HepG2 (cell line): ENCODE measurements around the gene DSCAML1. TPM values are rescaled to one million over a fixed set of nuclear protein-coding genes. Genes with fewer than 3 reads are reported as not detected.

Experiments
- ATAC-seq: fragments of 200-7000 bp; cut with Tn5 transposase; 3 replicates; pipeline ENCODE4 v1.9.1; 2020; ENCODE audit warnings: mild to moderate bottlenecking, moderate library complexity
- BruUV-seq: library from RNA; stranded (reverse); fragments of 400-500 nt; replicated peaks from 2 replicates; lab custom pipeline; 2021; lab: Mats Ljungman, UMichigan
- CTCF ChIA-PET: fragments of 300-600 bp; formaldehyde crosslinking; extraction: SDS; loops from one replicate; lab custom pipeline; 2021; ENCODE audit warnings: low total read pairs, inconsistent platforms, low intra/inter-chr PET ratio; lab: Yijun Ruan, JAX
- POLR2A ChIA-PET: fragments of 350-600 bp; sonication (Branson Sonifier 250); formaldehyde crosslinking; loops from one replicate; lab custom pipeline; 2020; ENCODE audit warnings: antibody characterized with exemption, inconsistent platforms; lab: Yijun Ruan, JAX
- DNase-seq: peaks from one replicate; pipeline ENCODE4 v3.0.0-alpha.2; 2015; ENCODE audit warnings: low spot score
- FAIRE-seq: peaks from 3 replicates; lab custom pipeline; 2011; peaks lifted over from hg19 to GRCh38; lab: Jason Lieb, UNC
- H2AFZ ChIP-seq: one replicate; pipeline ENCODE4 v1.6.1; 2011; ENCODE audit warnings: low read length, inconsistent platforms
- H3K27ac ChIP-seq: fragments of 300-600 bp; 3 replicates; pipeline ENCODE4 v1.8.0; 2011; ENCODE audit warnings: mixed run types, mild to moderate bottlenecking, mixed read lengths, low read length, inconsistent platforms; ENCODE audit not compliant: insufficient read depth; ENCODE audit errors: extremely low read length
- H3K27me3 ChIP-seq, 2 experiments: fragments of 200-600 bp in 1 of 2; 2 replicates in 1 of 2; 3 replicates in 1 of 2; pipeline versions ENCODE4 v1.6.0 to v1.8.0; 2011; ENCODE audit warnings: low read length in 2 of 2, mild to moderate bottlenecking in 2 of 2, moderate library complexity in 2 of 2, inconsistent platforms in 1 of 2; ENCODE audit not compliant: insufficient read depth in 2 of 2, control insufficient read depth in 1 of 2
- H3K36me3 ChIP-seq, 2 experiments: fragments of 200-600 bp in 1 of 2; replicated peaks in 1 of 2; 2 replicates in 1 of 2; 3 replicates in 1 of 2; pipeline versions ENCODE4 v1.5.1 to v1.8.0; 2011; ENCODE audit warnings: low read length in 2 of 2, inconsistent platforms in 1 of 2; ENCODE audit not compliant: insufficient read depth in 2 of 2, control insufficient read depth in 1 of 2
- H3K4me1 ChIP-seq: 2 replicates; pipeline ENCODE4 v1.5.1; 2012; ENCODE audit warnings: low read length, inconsistent platforms; ENCODE audit not compliant: insufficient read depth
- H3K4me2 ChIP-seq: 2 replicates; pipeline ENCODE4 v1.6.0; 2011; ENCODE audit warnings: low read depth, low read length, inconsistent platforms
- H3K4me3 ChIP-seq, 3 experiments: fragments of 200-600 bp in 1 of 3; sonication (generic), shearing (Covaris generic) in 1 of 3; replicated peaks in 1 of 3; 2 replicates each; pipeline ENCODE4 v1.5.1; 2011 to 2016; ENCODE audit warnings: low read length in 3 of 3, inconsistent platforms in 2 of 3, low read depth in 2 of 3, mild to moderate bottlenecking in 2 of 3, control low read depth in 1 of 3, mixed read lengths in 1 of 3; ENCODE audit not compliant: insufficient read depth in 1 of 3
- H3K79me2 ChIP-seq: one replicate; pipeline ENCODE4 v1.6.1; 2011; ENCODE audit warnings: low read length, inconsistent platforms; ENCODE audit not compliant: insufficient read depth
- H3K9ac ChIP-seq: 2 replicates; pipeline ENCODE4 v1.6.0; 2011; ENCODE audit warnings: mild to moderate bottlenecking, low read depth, low read length, inconsistent platforms; ENCODE audit not compliant: insufficient read depth
- H3K9me3 ChIP-seq: 2 replicates; pipeline ENCODE4 v1.5.1; 2012; ENCODE audit warnings: mild to moderate bottlenecking, low read length
- H4K20me1 ChIP-seq: 2 replicates; pipeline ENCODE4 v1.6.0; 2011; ENCODE audit warnings: inconsistent platforms, mild to moderate bottlenecking, low read length, moderate library complexity; ENCODE audit not compliant: insufficient read depth
- ARHGAP35 ChIP-seq: sonication (generic); formaldehyde crosslinking; IDR thresholded peaks from 2 replicates; pipeline ENCODE4 v1.9.0; 2022; ENCODE audit warnings: mild to moderate bottlenecking, inconsistent platforms, moderate library complexity, missing genetic modification reagents, borderline replicate concordance
- ATF1 ChIP-seq: IDR thresholded peaks from 2 replicates; pipeline ENCODE4 v1.6.1; 2016; ENCODE audit warnings: mild to moderate bottlenecking, control low read depth
- HMG20A ChIP-seq: IDR thresholded peaks from 2 replicates; pipeline ENCODE4 v1.6.1; 2016; ENCODE audit warnings: borderline replicate concordance
- STAT5B ChIP-seq: sonication (generic); formaldehyde crosslinking; IDR thresholded peaks from 2 replicates; pipeline ENCODE4 v1.4.0; 2020; ENCODE audit warnings: missing genetic modification reagents
- YY1 ChIP-seq: IDR thresholded peaks from 2 replicates; pipeline ENCODE4 v1.6.1; 2011; ENCODE audit warnings: low read length, low read depth, moderate library complexity, mild to moderate bottlenecking; ENCODE audit not compliant: insufficient read depth, insufficient replicate concordance
- ZFYVE20 ChIP-seq: sonication (generic); formaldehyde crosslinking; IDR thresholded peaks from 2 replicates; pipeline ENCODE4 v1.8.0; 2023; ENCODE audit warnings: low read depth, mild to moderate bottlenecking, moderate library complexity, missing genetic modification reagents, borderline replicate concordance
- ZNF121 ChIP-seq: sonication (generic); formaldehyde crosslinking; IDR thresholded peaks from 2 replicates; pipeline ENCODE4 v1.5.0; 2020; ENCODE audit warnings: mild to moderate bottlenecking, missing genetic modification reagents
- ZNF234 ChIP-seq: sonication (generic); formaldehyde crosslinking; conservative IDR thresholded peaks from 2 replicates; pipeline ENCODE4 v1.5.1; 2020; ENCODE audit warnings: mild to moderate bottlenecking, missing genetic modification reagents
- ZNF501 ChIP-seq: sonication (generic); formaldehyde crosslinking; IDR thresholded peaks from 2 replicates; pipeline ENCODE4 v1.5.1; 2020; ENCODE audit warnings: mild to moderate bottlenecking, moderate library complexity, missing genetic modification reagents
- ZNF547 ChIP-seq: sonication (generic); formaldehyde crosslinking; IDR thresholded peaks from 2 replicates; pipeline ENCODE4 v1.5.1; 2020; ENCODE audit warnings: mild to moderate bottlenecking, missing genetic modification reagents
- ZNF605 ChIP-seq: sonication (generic); formaldehyde crosslinking; IDR thresholded peaks from 2 replicates; pipeline ENCODE4 v1.8.0; 2022; ENCODE audit warnings: mild to moderate bottlenecking, missing genetic modification reagents
- ZNF616 ChIP-seq: sonication (generic); formaldehyde crosslinking; IDR thresholded peaks from 2 replicates; pipeline ENCODE4 v1.5.0; 2020; ENCODE audit warnings: low read depth, mild to moderate bottlenecking, missing genetic modification reagents
- ZNF724P ChIP-seq: sonication (generic); formaldehyde crosslinking; IDR thresholded peaks from 2 replicates; pipeline ENCODE4 v1.8.0; 2022; ENCODE audit warnings: missing genetic modification reagents, borderline replicate concordance
- WGBS: methylation state at CpG from one replicate; pipeline ENCODE4 v1.1.6; 2017; ENCODE audit warnings: low lambda C conversion rate; 5-methylcytosine and 5-hydroxymethylcytosine counted together
- in situ Hi-C: cut with HindIII; loops from 2 replicates; pipeline ENCODE4 v1.10.0; 2017; ENCODE audit warnings: low pct_unique_long_range_greater_than_20kb; ENCODE audit not compliant: extremely low pct_ligation_motif_present
- intact Hi-C: fragments of 100-400 bp; cut with micrococcal nuclease; formaldehyde crosslinking; loops from one replicate; pipeline ENCODE4 v1.10.0; 2022; ENCODE audit not compliant: unreplicated experiment
- polyA plus RNA-seq, 8 experiments: library from polyadenylated mRNA; depleted of rRNA in 3 of 8; stranded (reverse) in 7 of 8; unstranded in 1 of 8; fragments of >200 nt; fragmentation: Illumina TruSeq in 4 of 8; extraction: Trizol in 4 of 8; gene quantifications; 2 replicates each; pipeline versions ENCODE4 v1.2.1 to v1.2.3, GENCODE V29; 2011 to 2016; ENCODE audit warnings: low read depth in 4 of 8, missing spikeins in 1 of 8, mixed read lengths in 1 of 8; ENCODE audit not compliant: insufficient read depth in 1 of 8
- total RNA-seq, 5 experiments: library from RNA; depleted of rRNA; stranded (reverse); fragments of >200 nt; fragmentation: Illumina TruSeq; extraction: Trizol; gene quantifications; 2 replicates each; pipeline ENCODE4 v1.2.3, GENCODE V29; 2016; ENCODE audit warnings: low read depth in 1 of 5
- TF ChIP-seq, protein P1 (sequence below): sonication (generic); formaldehyde crosslinking; IDR thresholded peaks from 2 replicates; pipeline ENCODE4 v1.9.0; 2022; ENCODE audit warnings: low read depth, missing genetic modification reagents
- TF ChIP-seq, protein P2 (sequence below): sonication (generic); formaldehyde crosslinking; IDR thresholded peaks from 2 replicates; pipeline ENCODE4 v1.5.0; 2020; ENCODE audit warnings: missing genetic modification reagents, mild to moderate bottlenecking, borderline replicate concordance
- TF ChIP-seq, protein P3 (sequence below): sonication (generic); formaldehyde crosslinking; IDR thresholded peaks from 2 replicates; pipeline ENCODE4 v1.4.0; 2020; ENCODE audit warnings: missing genetic modification reagents, borderline replicate concordance
- TF ChIP-seq, protein P4 (sequence below): sonication (generic); formaldehyde crosslinking; IDR thresholded peaks from 2 replicates; pipeline ENCODE4 v1.8.0; 2022; ENCODE audit warnings: mild to moderate bottlenecking, missing genetic modification reagents, moderate library complexity
- TF ChIP-seq, protein P5 (sequence below): sonication (generic); formaldehyde crosslinking; conservative IDR thresholded peaks from 2 replicates; pipeline ENCODE4 v1.4.0; 2020; ENCODE audit warnings: missing genetic modification reagents

DSCAML1 gene
- total and polyA plus RNA-seq, 2 of the 13 experiments (the other 11 are each of a cell fraction or from before 2014, with no cell fraction given) = 0.29 to 0.40 TPM

DNA sequence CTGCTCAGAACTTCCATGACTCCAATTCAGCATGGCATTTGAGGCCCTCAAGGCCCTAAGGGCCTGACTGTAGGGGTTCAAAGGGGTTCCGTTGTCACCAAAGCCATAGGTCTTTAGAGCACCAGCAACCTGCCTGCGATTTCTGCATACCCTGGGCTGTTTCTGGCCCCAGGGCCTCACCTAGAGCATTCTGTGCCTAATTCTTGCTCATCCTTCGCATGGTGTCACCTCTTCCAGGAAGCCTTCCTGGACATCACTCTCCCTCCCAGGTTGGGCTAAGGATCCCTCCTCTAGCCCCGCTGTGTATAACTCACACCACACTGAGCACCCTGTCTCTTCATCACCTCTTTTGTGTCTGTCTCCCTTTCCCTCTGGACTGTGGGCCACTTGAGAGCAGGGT, 275.0 kb downstream of the DSCAML1 start (continued):
- TF ChIP-seq, protein P1, sequence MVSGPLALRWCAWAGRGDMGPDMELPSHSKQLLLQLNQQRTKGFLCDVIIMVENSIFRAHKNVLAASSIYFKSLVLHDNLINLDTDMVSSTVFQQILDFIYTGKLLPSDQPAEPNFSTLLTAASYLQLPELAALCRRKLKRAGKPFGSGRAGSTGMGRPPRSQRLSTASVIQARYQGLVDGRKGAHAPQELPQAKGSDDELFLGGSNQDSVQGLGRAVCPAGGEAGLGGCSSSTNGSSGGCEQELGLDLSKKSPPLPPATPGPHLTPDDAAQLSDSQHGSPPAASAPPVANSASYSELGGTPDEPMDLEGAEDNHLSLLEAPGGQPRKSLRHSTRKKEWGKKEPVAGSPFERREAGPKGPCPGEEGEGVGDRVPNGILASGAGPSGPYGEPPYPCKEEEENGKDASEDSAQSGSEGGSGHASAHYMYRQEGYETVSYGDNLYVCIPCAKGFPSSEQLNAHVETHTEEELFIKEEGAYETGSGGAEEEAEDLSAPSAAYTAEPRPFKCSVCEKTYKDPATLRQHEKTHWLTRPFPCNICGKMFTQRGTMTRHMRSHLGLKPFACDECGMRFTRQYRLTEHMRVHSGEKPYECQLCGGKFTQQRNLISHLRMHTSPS (CRISPR knock-in tag) = no peak
- TF ChIP-seq ZNF121 (CRISPR knock-in tag) (no peak), HMG20A (CRISPR knock-in tag) (no peak), ARHGAP35 (CRISPR knock-in tag) (no peak), ZNF605 (CRISPR knock-in tag) (no peak)
- TF ChIP-seq, protein P2, sequence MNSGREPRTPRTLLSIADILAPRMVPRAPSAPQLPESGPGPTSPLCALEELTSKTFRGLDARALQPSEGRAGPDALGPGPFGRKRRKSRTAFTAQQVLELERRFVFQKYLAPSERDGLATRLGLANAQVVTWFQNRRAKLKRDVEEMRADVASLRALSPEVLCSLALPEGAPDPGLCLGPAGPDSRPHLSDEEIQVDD = no peak
- TF ChIP-seq, protein P3, sequence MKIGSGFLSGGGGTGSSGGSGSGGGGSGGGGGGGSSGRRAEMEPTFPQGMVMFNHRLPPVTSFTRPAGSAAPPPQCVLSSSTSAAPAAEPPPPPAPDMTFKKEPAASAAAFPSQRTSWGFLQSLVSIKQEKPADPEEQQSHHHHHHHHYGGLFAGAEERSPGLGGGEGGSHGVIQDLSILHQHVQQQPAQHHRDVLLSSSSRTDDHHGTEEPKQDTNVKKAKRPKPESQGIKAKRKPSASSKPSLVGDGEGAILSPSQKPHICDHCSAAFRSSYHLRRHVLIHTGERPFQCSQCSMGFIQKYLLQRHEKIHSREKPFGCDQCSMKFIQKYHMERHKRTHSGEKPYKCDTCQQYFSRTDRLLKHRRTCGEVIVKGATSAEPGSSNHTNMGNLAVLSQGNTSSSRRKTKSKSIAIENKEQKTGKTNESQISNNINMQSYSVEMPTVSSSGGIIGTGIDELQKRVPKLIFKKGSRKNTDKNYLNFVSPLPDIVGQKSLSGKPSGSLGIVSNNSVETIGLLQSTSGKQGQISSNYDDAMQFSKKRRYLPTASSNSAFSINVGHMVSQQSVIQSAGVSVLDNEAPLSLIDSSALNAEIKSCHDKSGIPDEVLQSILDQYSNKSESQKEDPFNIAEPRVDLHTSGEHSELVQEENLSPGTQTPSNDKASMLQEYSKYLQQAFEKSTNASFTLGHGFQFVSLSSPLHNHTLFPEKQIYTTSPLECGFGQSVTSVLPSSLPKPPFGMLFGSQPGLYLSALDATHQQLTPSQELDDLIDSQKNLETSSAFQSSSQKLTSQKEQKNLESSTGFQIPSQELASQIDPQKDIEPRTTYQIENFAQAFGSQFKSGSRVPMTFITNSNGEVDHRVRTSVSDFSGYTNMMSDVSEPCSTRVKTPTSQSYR (CRISPR knock-in tag) = no peak

DNA sequence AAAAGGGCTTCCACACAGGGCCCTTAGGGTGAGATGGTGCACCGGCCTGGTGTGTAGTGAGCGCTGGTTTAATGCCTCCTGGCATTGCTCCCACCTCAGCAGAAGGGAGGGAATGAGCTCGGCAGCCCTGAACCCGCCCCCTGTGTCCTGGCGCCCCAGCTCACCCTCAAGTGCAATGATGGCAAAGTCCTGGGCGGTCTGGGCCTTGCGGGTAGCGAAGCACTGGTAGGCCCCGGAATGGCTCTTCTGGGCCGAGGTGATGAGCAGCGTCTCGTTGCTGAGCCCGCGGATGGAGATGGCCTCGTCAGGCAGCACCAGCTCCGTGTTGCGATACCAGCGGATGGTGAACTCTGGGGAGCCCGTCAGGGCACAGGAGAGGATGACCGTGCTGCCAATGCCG, 276.1 kb downstream of the DSCAML1 start:
- in situ Hi-C loops (no loop called here), intact Hi-C loops (no loop called here)
- 91% methylated on average over 15 of the region's 21 CpGs for WGBS
- Histone ChIP-seq H3K27ac (no peak overlapping the region), H3K4me2 (no peak overlapping the region), H4K20me1 (no peaks in the 10 kb centered on the region), H3K27me3 (peaks cover 0 to 4% of the 10 kb centered on the region in 2 experiments; a peak in 3 of 5 replicates), H3K9ac (no peak overlapping the region), H3K4me1 (peaks cover 27% of the 10 kb centered on the region), H2AFZ (no peak overlapping the region), H3K79me2 (no peaks in the 10 kb centered on the region), H3K4me3 (no peak overlapping the region), H3K9me3 (no peaks in the 10 kb centered on the region), H3K36me3 (no peaks in the 10 kb centered on the region)
- BruUV-seq = no TSS peak
- POLR2A ChIA-PET = no interaction called here
- DNase-seq (no peak), ATAC-seq (no peak), FAIRE-seq (no peak)
- CTCF ChIA-PET = no interaction called here
- TF ChIP-seq ZNF616 (CRISPR knock-in tag) (no peak), YY1 (no peak), ATF1 (CRISPR knock-in tag) (no peak), ZFYVE20 (CRISPR knock-in tag) (no peak), ZNF234 (CRISPR knock-in tag) (no peak), ZNF547 (CRISPR knock-in tag) (no peak), STAT5B (CRISPR knock-in tag) (no peak), ZNF501 (no peak), ZNF724P (no peak)
- TF ChIP-seq, protein P4, sequence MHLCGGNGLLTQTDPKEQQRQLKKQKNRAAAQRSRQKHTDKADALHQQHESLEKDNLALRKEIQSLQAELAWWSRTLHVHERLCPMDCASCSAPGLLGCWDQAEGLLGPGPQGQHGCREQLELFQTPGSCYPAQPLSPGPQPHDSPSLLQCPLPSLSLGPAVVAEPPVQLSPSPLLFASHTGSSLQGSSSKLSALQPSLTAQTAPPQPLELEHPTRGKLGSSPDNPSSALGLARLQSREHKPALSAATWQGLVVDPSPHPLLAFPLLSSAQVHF (CRISPR knock-in tag) = no peak
- TF ChIP-seq, protein P5, sequence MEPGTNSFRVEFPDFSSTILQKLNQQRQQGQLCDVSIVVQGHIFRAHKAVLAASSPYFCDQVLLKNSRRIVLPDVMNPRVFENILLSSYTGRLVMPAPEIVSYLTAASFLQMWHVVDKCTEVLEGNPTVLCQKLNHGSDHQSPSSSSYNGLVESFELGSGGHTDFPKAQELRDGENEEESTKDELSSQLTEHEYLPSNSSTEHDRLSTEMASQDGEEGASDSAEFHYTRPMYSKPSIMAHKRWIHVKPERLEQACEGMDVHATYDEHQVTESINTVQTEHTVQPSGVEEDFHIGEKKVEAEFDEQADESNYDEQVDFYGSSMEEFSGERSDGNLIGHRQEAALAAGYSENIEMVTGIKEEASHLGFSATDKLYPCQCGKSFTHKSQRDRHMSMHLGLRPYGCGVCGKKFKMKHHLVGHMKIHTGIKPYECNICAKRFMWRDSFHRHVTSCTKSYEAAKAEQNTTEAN = no peak
